Keratinocyte (primary cell): ENCODE data around the gene VPS25.
"Not testable (repeated sequence)": the region's sequence is repeated elsewhere in the genome, so short reads cannot be mapped to it uniquely, and the experiment has no call there.

Experiments used
- EZH2 ChIP-seq: IDR thresholded peaks from one replicate; pipeline ENCODE4 v1.6.1; 2012; ENCODE audit warnings: inconsistent platforms, mild to moderate bottlenecking, low read length, moderate library complexity
- TF ChIP-seq, protein P1 (sequence below), 3 experiments: IDR thresholded peaks in 1 of 3; conservative IDR thresholded peaks in 1 of 3; optimal IDR thresholded peaks in 1 of 3; 2 replicates in 2 of 3; 3 replicates in 1 of 3; pipeline versions ENCODE3 to v1.5.1; 2011; ENCODE audit warnings: low read length in 3 of 3, mild to moderate bottlenecking in 3 of 3, moderate library complexity in 2 of 3, control low read depth in 1 of 3, inconsistent platforms in 1 of 3; ENCODE audit not compliant: insufficient read depth in 2 of 3; ENCODE audit errors: extremely low read depth in 1 of 3

DNA sequence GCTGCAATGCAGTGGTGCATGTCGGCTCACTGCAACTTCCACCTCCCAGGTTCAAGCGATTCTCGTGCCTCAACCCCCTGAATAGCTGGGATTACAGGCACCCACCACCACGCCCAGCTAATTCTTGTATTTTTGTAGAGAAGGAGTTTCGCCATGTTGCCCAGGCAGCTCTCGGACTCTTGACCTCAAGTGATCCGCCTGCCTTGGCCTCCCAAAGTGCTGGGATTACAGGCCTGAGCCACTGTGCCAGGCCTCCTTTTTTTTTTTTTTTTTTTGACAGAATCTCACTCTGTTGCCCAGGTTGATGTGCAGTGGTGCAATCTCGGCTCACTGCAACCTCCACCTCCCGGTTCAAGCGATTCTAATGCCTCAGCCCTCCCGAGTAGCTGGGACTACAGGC is 30.3 kb upstream of the VPS25 start:
- TF ChIP-seq, protein P1, sequence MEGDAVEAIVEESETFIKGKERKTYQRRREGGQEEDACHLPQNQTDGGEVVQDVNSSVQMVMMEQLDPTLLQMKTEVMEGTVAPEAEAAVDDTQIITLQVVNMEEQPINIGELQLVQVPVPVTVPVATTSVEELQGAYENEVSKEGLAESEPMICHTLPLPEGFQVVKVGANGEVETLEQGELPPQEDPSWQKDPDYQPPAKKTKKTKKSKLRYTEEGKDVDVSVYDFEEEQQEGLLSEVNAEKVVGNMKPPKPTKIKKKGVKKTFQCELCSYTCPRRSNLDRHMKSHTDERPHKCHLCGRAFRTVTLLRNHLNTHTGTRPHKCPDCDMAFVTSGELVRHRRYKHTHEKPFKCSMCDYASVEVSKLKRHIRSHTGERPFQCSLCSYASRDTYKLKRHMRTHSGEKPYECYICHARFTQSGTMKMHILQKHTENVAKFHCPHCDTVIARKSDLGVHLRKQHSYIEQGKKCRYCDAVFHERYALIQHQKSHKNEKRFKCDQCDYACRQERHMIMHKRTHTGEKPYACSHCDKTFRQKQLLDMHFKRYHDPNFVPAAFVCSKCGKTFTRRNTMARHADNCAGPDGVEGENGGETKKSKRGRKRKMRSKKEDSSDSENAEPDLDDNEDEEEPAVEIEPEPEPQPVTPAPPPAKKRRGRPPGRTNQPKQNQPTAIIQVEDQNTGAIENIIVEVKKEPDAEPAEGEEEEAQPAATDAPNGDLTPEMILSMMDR (optimal IDR thresholded peaks at IDR 0.05 in 1 of 3, IDR thresholded peaks at IDR 0.05 in 1 of 3, conservative IDR thresholded peaks at IDR 0.05 in 1 of 3; ENCODE audit: extremely low read depth in 1 of 3, insufficient read depth in 2 of 3, low read length in 3 of 3) = not testable (repeated sequence)
- not testable (repeated sequence) for TF ChIP-seq EZH2
